Activated naive CD4-positive, alpha-beta T cell (primary cell): Measurements from ENCODE around the gene PIK3CG.
"Not testable (repeated sequence)": the region's sequence is repeated elsewhere in the genome, so short reads cannot be mapped to it uniquely, and the experiment has no call there.

Experiments
- DNase-seq, 4 experiments: peaks; one replicate each; lab custom pipeline; 2025; lab: John Stamatoyannopoulos, UW

The PIK3CG gene

GRCh38 chr7:106938803-106939202, 73.7 kb downstream of the PIK3CG start:
- DNase-seq, result no peak

DNA sequence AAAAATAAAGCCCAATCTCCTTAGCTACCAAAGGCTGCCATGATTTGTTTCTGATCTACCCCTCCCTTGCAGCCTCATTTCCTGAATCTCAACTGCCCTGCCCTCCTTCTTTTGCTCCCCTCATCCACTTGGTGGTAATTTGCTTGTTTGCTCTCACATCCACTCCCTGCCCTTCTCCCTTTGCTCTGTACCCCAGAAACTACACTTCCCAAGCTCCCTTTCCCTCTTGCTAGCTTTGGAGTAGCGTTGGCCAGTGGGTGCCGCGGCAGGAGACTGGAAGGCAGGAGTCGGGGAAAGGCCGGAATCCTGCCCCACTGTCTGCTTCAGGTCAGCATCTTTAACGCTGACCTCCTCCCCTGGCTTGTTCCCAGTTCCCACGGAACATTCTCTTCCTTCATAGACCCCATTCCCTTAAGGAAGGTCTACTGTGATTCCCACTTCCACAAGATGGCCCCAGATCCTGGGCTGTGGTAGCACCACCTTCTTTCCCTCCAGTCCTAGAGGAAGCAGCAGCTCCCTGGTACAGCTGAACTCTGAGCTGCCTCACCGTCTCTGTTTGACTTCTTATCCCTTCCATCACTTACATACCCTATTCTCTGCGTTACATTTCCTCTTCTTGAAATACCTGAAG, 79.1 kb downstream of the PIK3CG start:
- DNase-seq, result no peak

DNA sequence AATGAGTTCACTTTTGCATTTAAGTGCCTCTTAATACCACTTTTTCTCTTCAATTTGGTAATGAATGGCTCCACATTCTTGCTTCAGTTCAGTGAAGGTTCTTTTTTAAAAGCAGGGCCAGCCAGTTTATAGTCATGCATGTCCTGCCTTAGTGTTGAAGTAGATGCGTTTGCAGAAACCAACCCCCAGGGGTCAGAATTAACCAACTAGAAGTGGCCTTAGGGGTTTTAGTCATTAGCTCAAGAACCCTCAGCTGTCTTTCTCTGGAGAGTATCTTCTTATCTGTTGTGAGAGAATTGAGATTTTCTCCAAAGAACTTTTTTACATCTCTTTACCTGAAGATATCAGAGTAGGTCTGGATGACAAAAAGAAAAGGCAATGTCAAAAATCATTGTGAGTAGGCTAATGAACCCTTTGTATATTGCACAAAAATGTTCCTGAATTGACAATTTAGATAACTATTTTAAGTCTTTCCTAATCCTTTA, 82.2 kb downstream of the PIK3CG start:
- no peak for DNase-seq

GRCh38 chr7:106952001-106952657, 87.0 kb downstream of the PIK3CG start:
- DNase-seq, result no peak

- no peak for DNase-seq
These were observed 87.7 kb downstream of the PIK3CG start for GRCh38 chr7:106952658-106953231.

- no peak for DNase-seq
These were observed 89.8 kb downstream of the PIK3CG start for GRCh38 chr7:106954840-106955239.

- DNase-seq, result not testable (repeated sequence)
These were observed 90.8 kb downstream of the PIK3CG start for GRCh38 chr7:106955857-106956256.
